GM19328 (cell line): ENCODE data around the gene LOXHD1.

Experiments
- ATAC-seq: cut with Tn5 transposase; IDR thresholded peaks from one replicate; pipeline ENCODE4 v1.9.1; 2021; ENCODE audit warnings: mild to moderate bottlenecking, moderate library complexity; ENCODE audit not compliant: unreplicated experiment

The LOXHD1 gene

DNA sequence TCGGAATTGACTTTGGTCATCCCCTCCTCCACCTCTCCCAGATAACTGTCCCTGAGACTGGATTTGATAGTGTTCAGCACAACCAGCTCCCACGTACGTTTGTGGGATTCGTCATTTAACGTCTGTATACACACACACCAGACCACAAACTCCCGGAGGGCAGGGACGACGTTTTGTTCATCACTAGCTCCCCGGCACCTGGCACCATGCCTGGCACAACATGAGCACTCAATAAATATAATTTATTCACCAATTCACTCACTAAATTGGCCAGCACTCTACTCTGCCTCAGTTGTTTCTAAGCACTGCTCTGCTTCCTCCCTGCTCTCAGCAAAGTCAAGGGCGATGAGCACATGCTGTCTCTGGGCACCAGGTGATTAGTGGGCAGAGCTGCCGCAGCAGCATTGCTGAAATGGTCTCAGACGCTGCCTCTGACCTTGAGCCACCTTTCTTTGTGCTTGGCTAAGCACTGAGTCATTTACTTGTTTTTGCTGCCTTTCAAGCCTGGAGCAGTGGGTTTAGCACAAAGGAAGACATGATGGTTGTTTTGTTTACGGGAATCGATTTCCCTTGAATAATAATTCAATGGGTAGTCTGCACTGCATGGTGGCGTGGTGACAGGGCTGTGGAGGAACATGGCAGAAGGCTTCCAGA, 19.3 kb upstream of the LOXHD1 start:
- ATAC-seq: no peak

DNA sequence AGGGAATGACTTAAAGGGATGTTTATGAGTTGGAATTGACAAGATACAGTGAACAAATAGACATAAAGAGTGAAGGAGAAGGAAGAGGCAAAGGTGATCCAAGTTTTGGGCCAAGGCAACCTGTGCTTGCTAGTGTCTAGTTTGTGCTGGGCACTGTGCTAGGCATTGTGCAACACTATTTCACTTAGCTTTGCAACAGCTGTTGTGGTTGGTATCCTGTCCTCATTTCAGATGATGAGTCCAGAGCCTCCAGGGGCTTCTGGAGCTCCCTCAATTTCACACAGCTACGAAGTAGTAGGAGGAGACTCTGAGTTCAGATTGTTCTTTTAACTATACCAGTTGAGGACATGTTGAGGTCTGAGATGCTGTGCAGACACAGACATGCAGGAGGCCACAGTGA, 18.1 kb upstream of the LOXHD1 start:
- no peak for ATAC-seq

GRCh38 chr18:46672062-46672970, 15.3 kb upstream of the LOXHD1 start:
- ATAC-seq: no peak

- ATAC-seq: no peak
Measured at GRCh38 chr18:46668694-46669093, 11.7 kb upstream of the LOXHD1 start.

DNA sequence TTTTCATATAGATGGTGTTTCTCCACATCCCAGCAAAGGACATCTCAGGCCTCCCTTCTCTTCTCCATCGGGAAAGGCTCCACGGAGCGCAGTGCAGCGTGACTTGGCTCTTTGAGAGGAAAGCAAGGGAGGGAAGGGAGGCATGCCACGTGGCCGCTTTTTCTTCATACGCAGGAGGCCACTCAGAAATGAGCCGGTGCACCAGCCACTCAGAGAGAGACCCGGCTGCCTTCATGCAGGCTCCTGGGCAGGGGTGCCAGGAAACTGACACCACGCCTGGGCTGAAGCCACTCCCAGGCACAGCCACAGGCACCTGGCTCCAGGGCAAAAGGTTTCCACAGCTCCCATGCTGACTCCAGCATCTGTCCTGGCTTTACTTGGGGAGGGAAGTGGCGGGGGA, 11.1 kb upstream of the LOXHD1 start:
- no peak for ATAC-seq

DNA sequence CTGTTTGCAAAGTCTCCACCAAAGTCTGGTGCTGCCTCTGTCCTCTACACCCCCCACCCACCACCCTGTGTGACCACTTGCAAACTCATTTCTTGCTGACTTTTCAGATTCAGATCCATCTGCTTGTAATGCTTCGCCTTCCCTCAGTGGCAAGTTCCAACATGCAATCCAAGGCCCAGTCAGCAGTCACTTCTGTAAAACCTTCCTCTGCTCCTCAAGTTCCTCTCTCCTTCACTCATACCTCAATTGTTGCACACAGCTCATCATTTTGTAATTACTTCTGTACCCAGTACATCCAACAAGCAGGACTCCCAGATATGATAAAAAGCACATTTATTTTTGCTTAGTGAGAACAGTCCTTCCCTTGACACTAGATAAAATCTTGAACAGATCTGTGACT, 6.5 kb upstream of the LOXHD1 start:
- no peak for ATAC-seq

GRCh38 chr18:46660957-46661749, 4.1 kb upstream of the LOXHD1 start:
- ATAC-seq: no peak

- ATAC-seq: no peak
Measured at GRCh38 chr18:46659484-46659883, 2.5 kb upstream of the LOXHD1 start.

DNA sequence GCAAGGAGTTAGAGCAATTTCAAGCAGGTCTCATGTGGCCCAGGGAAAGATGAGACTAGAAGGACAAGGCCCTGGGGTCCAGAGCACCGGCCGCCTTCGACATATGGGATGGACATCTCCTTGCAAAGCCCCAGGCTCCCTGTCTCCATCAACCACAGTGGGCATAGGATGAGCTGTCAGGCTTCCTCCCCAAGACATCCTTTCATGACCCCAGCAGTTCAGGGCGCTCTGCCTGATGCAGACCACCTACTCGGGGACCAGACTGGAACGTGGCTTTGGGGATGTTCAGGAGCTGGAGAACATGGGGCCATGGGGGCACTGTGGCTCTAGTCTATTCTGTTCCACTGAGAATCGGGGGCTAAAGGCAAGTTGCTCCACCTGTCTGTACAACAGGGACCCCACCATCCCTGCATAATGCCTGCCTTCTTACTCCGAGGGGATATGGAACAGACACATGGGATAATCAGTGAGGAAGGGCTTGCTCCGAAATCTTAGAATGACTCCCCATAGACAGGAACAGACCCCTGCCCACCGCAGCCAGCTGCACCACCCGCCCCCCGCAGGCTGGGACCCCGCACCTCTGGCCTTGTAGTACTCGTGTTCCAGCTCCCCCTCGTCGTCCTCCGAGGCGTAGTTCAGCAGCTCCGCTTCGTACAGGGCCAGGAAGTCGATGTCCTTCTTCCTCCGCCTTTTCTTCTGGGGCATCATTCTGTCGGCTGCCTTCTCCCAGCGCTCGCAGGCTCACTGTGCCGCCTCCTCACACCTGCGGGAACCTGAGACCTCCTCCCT, 500 bp downstream of the LOXHD1 start:
- no peak for ATAC-seq

DNA sequence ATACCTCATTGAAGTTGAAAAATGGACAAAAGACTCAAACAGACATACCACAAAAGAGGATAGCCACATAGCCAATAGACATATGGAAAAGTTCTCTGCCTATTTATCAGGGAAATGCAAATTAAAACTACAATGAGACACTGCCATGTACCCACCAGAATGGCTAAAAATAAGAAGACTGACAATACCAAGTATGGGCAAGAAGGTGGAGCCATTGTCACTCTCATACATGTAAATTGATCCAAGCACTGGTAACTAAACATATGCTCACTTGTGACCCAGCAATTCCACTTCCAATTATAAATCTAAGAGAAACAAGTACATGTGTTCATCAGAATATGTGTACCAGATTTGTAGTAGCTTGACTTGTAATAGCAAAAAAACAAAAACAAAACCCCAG, 4.6 kb downstream of the LOXHD1 start:
- ATAC-seq: no peak

DNA sequence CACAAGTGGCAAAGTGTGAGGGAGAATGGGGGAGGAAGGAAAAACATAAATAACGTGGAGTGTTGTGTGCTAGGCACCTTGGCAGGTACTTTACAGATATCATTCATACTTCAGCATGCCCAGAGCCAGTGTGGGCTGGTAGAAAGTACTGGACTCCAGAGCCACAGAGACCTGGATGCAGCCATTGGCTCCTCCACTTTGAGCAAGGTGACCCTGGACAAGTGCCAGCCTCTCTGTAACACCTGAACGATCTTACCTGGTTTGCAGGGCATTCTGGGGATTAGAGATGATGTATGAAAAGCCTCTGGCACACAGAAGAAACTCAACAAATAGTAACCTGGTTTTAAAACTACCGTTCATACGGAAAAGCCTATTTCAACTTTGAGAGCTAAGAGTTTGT, 6.3 kb downstream of the LOXHD1 start:
- ATAC-seq: no peak

GRCh38 chr18:46649071-46649862, 7.8 kb downstream of the LOXHD1 start:
- no peak for ATAC-seq

DNA sequence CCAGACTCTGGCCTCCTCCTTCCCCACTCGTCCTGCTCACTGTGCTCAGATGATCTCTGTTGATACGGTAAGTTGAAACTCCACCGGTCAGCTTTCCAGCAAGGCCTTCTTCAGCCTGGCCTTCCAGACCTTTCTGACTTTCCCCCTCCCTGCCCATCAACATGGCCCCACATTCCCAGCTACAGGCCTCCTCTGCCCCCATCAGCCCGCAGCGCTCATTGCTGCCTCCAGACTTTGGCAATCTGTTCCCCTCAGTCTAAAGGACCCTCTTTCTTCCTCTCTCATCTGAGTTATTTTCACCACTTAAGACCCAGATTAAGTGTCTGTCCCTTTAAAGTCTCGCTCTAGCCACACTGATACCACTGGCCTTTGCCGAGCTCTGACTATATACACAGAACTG, 10.6 kb downstream of the LOXHD1 start:
- ATAC-seq: no peak

GRCh38 chr18:46642561-46642960, 14.5 kb downstream of the LOXHD1 start:
- ATAC-seq: no peak

GRCh38 chr18:46641917-46642316, 15.1 kb downstream of the LOXHD1 start:
- no peak for ATAC-seq

DNA sequence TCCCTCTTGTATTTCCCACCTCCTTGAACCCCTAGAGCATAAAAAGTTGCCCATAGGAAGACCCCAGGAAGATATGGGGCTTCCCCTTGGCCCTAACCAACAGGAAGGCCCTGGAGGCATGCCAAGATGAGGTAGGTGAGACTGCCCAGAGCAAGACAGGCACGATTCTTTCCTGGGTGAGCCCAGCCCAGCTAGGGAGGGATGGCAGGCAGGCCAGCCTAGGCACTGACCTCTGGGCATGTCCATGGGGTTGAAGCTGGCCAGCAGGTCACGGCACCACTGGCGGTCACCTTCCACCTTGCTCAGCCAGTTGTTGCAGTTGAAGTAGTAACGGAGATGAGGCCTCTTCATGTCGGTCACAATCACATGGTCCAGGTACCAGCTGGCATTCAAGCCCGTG, 17.6 kb downstream of the LOXHD1 start:
- ATAC-seq: no peak

DNA sequence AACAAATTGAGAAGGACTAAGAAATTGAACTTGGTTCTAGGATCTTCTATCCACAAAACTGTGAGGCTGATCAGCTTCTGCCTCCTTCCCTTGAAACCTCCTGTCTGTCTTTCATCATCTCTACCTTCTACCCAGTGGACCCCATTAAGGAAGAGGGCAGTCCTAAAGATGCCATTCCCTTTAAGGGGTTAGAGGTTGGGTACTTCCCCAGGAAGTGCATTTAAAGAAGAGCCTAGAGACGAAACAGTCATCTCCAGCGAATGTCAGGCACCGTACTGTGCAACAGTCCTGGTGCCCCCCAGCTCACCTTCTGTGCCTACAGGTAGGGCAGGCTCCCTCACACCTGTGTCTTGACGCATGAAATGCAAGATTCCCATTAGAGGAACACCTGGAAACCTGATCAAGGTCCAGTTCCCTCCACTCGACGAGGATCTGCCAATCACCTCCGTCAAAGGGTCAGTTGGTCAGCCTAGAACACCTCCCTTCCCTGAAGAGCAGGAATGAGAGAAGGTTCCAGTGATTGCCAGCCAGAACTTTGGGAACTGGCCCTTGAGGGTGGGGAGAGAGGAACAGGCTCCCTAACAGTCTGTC, 20.9 kb downstream of the LOXHD1 start:
- ATAC-seq: no peak

- ATAC-seq: no peak
Measured at GRCh38 chr18:46632401-46633071, 24.5 kb downstream of the LOXHD1 start.

GRCh38 chr18:46630991-46631390, 26.0 kb downstream of the LOXHD1 start:
- no peak for ATAC-seq
